ENCODE data around the gene CCL25. TPM values are rescaled to one million over a fixed set of nuclear protein-coding genes. Genes with fewer than 3 reads are reported as not detected.

Gene CCL25
- total and polyA plus RNA-seq, 2 donors (not counting 3 experiments of a cell fraction or from before 2014, with no cell fraction given), result not detected

GRCh38 chr19:8087876-8088275 lies 35.3 kb downstream of the CCL25 start:
- BruUV-seq (replicated peaks), result no TSS peak
- Histone ChIP-seq H2AFZ (ENCODE audit: low read depth, low read length) (no peak overlapping the region), H3K9me3 (replicated peaks; ENCODE audit: control insufficient read depth, insufficient read depth, low read length) (no peaks in the 10 kb centered on the region), H3K27ac (ENCODE audit: insufficient read depth, low read depth, low read length) (no peak overlapping the region), H3K9me1 (replicated peaks; ENCODE audit: control insufficient read depth, extremely low read depth, insufficient read depth, low read length) (no peaks in the 10 kb centered on the region), H3K4me2 (ENCODE audit: insufficient read depth, low read length) (no peak overlapping the region), H3K9ac (replicated peaks; ENCODE audit: extremely low read depth, insufficient read depth, low read length) (no peak overlapping the region), H3K4me1 (ENCODE audit: control insufficient read depth, extremely low read depth, insufficient read depth, low read length) (no peaks in the 10 kb centered on the region), H3K4me3 (replicated peaks in 1 of 3; ENCODE audit: insufficient read depth in 1 of 3, low read depth in 1 of 3, low read length in 3 of 3) (no peak overlapping the region), H3K27me3 (ENCODE audit: control insufficient read depth in 2 of 2, insufficient read depth in 2 of 2, low read length in 2 of 2) (no peaks in the 10 kb centered on the region), H3K36me3 (ENCODE audit: control insufficient read depth in 2 of 2, extremely low read depth in 1 of 2, insufficient read depth in 2 of 2, low read length in 2 of 2) (no peaks in the 10 kb centered on the region), H4K20me1 (replicated peaks; ENCODE audit: control insufficient read depth, extremely low read depth, insufficient read depth, low read length) (no peaks in the 10 kb centered on the region), H3K79me2 (ENCODE audit: control insufficient read depth, insufficient read depth, low read length) (no peaks in the 10 kb centered on the region)
- TF ChIP-seq, protein P1, sequence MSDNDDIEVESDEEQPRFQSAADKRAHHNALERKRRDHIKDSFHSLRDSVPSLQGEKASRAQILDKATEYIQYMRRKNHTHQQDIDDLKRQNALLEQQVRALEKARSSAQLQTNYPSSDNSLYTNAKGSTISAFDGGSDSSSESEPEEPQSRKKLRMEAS (IDR thresholded peaks at IDR 0.05; ENCODE audit: insufficient read depth, insufficient read length), result no peak
- TF ChIP-seq EZH2 (IDR thresholded peaks at IDR 0.05; ENCODE audit: borderline replicate concordance, low read depth, low read length, severe bottlenecking), result no peak
- no peak for TF ChIP-seq POLR2A (IDR thresholded peaks at IDR 0.05; ENCODE audit: low read depth, low read length)
- no peak for TF ChIP-seq POLR2AphosphoS5 (IDR thresholded peaks at IDR 0.05; ENCODE audit: insufficient read depth, low read depth, low read length)
- TF ChIP-seq MYC (IDR thresholded peaks at IDR 0.05; ENCODE audit: low read depth, low read length), result no peak
- no peak for TF ChIP-seq JUN (IDR thresholded peaks at IDR 0.05; ENCODE audit: borderline replicate concordance, insufficient read depth, insufficient read length, low read depth)
- TF ChIP-seq, protein P2, sequence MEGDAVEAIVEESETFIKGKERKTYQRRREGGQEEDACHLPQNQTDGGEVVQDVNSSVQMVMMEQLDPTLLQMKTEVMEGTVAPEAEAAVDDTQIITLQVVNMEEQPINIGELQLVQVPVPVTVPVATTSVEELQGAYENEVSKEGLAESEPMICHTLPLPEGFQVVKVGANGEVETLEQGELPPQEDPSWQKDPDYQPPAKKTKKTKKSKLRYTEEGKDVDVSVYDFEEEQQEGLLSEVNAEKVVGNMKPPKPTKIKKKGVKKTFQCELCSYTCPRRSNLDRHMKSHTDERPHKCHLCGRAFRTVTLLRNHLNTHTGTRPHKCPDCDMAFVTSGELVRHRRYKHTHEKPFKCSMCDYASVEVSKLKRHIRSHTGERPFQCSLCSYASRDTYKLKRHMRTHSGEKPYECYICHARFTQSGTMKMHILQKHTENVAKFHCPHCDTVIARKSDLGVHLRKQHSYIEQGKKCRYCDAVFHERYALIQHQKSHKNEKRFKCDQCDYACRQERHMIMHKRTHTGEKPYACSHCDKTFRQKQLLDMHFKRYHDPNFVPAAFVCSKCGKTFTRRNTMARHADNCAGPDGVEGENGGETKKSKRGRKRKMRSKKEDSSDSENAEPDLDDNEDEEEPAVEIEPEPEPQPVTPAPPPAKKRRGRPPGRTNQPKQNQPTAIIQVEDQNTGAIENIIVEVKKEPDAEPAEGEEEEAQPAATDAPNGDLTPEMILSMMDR (IDR thresholded peaks at IDR 0.05; ENCODE audit: extremely low read depth in 1 of 2, insufficient read depth in 1 of 2, low read depth in 1 of 2, low read length in 2 of 2), result no peak
- TF ChIP-seq FOS (IDR thresholded peaks at IDR 0.05; ENCODE audit: borderline replicate concordance, insufficient read depth, low read length), result no peak
- TF ChIP-seq GATA2 (IDR thresholded peaks at IDR 0.05; ENCODE audit: insufficient read depth, insufficient read length, low read depth, low read length), result no peak
- ChIA-PET POLR2A (no interaction called here), CTCF (interaction anchor here (0.7 kb wide), 2 partner anchors 14 to 52 kb away, joined by 3 read pairs; no protein-coding TSS in a partner anchor)
- FAIRE-seq (no peak), DNase-seq (ENCODE audit: low read depth, low spot score) (no peak)
- dilution Hi-C loops (cut with MboI; ENCODE audit: extremely low pct_ligation_motif_present, low sequenced_read_pairs), result no loop called here
- intact Hi-C loops (cut with micrococcal nuclease), result no loop called here

Measured in endothelial cell of umbilical vein (primary cell).